Keratinocyte (primary cell): Measurements from ENCODE around the gene ERBIN. TPM values are rescaled to one million over a fixed set of nuclear protein-coding genes. Genes with fewer than 3 reads are reported as not detected.
A peak's percentile ranks its signal among the peaks of the same experiment; 100 is the strongest.

Source experiments
- DNase-seq: peaks from one replicate; pipeline ENCODE4 v3.0.0-alpha.2; 2011; ENCODE audit warnings: low read depth, missing footprints, low spot score
- FAIRE-seq: peaks from 2 replicates; lab custom pipeline; 2011; peaks lifted over from hg19 to GRCh38; lab: Jason Lieb, UNC
- H2AFZ ChIP-seq: 2 replicates; pipeline ENCODE4 v1.6.0; 2012; ENCODE audit warnings: low read length, control low read depth, inconsistent platforms; ENCODE audit not compliant: control insufficient read depth
- H3K27ac ChIP-seq: 2 replicates; pipeline ENCODE4 v1.5.1; 2011; ENCODE audit warnings: low read length; ENCODE audit not compliant: control insufficient read depth, insufficient read depth
- H3K27me3 ChIP-seq: 3 replicates; pipeline ENCODE4 v1.6.0; 2011; ENCODE audit warnings: low read length; ENCODE audit not compliant: control insufficient read depth, insufficient read depth; ENCODE audit errors: extremely low read depth
- H3K36me3 ChIP-seq, 2 experiments: 2 replicates in 1 of 2; 3 replicates in 1 of 2; pipeline ENCODE4 v1.5.1; 2011; ENCODE audit warnings: low read length in 2 of 2, mild to moderate bottlenecking in 1 of 2; ENCODE audit not compliant: control insufficient read depth in 2 of 2, insufficient read depth in 2 of 2; ENCODE audit errors: extremely low read depth in 1 of 2
- H3K4me1 ChIP-seq: 3 replicates; pipeline ENCODE4 v1.5.1; 2011; ENCODE audit warnings: low read length; ENCODE audit not compliant: control insufficient read depth, insufficient read depth; ENCODE audit errors: extremely low read depth
- H3K4me2 ChIP-seq: 3 replicates; pipeline ENCODE4 v1.6.0; 2011; ENCODE audit warnings: low read depth, low read length; ENCODE audit not compliant: control insufficient read depth, insufficient read depth; ENCODE audit errors: extremely low read depth
- H3K4me3 ChIP-seq, 3 experiments: fragments of 200-600 bp in 1 of 3; sonication (generic) in 1 of 3; 2 replicates in 2 of 3; 3 replicates in 1 of 3; pipeline ENCODE4 v1.5.1; 2011 to 2016; ENCODE audit warnings: low read length in 3 of 3, mild to moderate bottlenecking in 3 of 3, control low read depth in 2 of 3, inconsistent platforms in 1 of 3, low read depth in 1 of 3, mixed read lengths in 1 of 3, mixed run types in 1 of 3, moderate library complexity in 1 of 3; ENCODE audit not compliant: control insufficient read depth in 2 of 3, insufficient read depth in 2 of 3; ENCODE audit errors: extremely low read depth in 1 of 3
- H3K79me2 ChIP-seq: 2 replicates; pipeline ENCODE4 v1.6.0; 2012; ENCODE audit warnings: low read length; ENCODE audit not compliant: control insufficient read depth, insufficient read depth
- H3K9ac ChIP-seq: 3 replicates; pipeline ENCODE4 v1.6.0; 2011; ENCODE audit warnings: low read length; ENCODE audit not compliant: control insufficient read depth, insufficient read depth; ENCODE audit errors: extremely low read depth
- H3K9me1 ChIP-seq: 3 replicates; pipeline ENCODE4 v1.6.0; 2011; ENCODE audit warnings: low read length; ENCODE audit not compliant: control insufficient read depth, insufficient read depth; ENCODE audit errors: extremely low read depth
- H3K9me3 ChIP-seq: 2 replicates; pipeline ENCODE4 v1.5.1; 2012; ENCODE audit warnings: low read depth, low read length; ENCODE audit not compliant: control insufficient read depth
- H4K20me1 ChIP-seq: 3 replicates; pipeline ENCODE4 v1.6.0; 2011; ENCODE audit warnings: low read length; ENCODE audit not compliant: control insufficient read depth, insufficient read depth; ENCODE audit errors: extremely low read depth
- EZH2 ChIP-seq: IDR thresholded peaks from one replicate; pipeline ENCODE4 v1.6.1; 2012; ENCODE audit warnings: inconsistent platforms, mild to moderate bottlenecking, low read length, moderate library complexity
- dilution Hi-C: fragments of 300-500 bp; cut with MboI; formaldehyde crosslinking; loops from one replicate; pipeline ENCODE4 v1.7.0; 2020; ENCODE audit warnings: low sequenced_read_pairs; ENCODE audit not compliant: extremely low pct_ligation_motif_present
- polyA plus RNA-seq, 5 experiments: library from polyadenylated mRNA; depleted of rRNA in 3 of 5; stranded (reverse) in 3 of 5; stranded (forward) in 1 of 5; unstranded in 1 of 5; fragments of >200 nt; gene quantifications; 1 replicate in 1 of 5; 2 replicates in 3 of 5; 3 replicates in 1 of 5; pipeline versions ENCODE4 v1.2.1 to v1.2.3, GENCODE V29; 2011 to 2012; ENCODE audit warnings: missing spikeins in 2 of 5, low read depth in 1 of 5, low replicate concordance in 1 of 5
- TF ChIP-seq, protein P1 (sequence below), 3 experiments: IDR thresholded peaks in 1 of 3; conservative IDR thresholded peaks in 1 of 3; optimal IDR thresholded peaks in 1 of 3; 2 replicates in 2 of 3; 3 replicates in 1 of 3; pipeline versions ENCODE3 to v1.5.1; 2011; ENCODE audit warnings: low read length in 3 of 3, mild to moderate bottlenecking in 3 of 3, moderate library complexity in 2 of 3, control low read depth in 1 of 3, inconsistent platforms in 1 of 3; ENCODE audit not compliant: insufficient read depth in 2 of 3; ENCODE audit errors: extremely low read depth in 1 of 3

The ERBIN gene
- polyA plus RNA-seq, 1 donor (not counting 4 experiments of a cell fraction or from before 2014, with no cell fraction given), result 30.6 TPM

DNA sequence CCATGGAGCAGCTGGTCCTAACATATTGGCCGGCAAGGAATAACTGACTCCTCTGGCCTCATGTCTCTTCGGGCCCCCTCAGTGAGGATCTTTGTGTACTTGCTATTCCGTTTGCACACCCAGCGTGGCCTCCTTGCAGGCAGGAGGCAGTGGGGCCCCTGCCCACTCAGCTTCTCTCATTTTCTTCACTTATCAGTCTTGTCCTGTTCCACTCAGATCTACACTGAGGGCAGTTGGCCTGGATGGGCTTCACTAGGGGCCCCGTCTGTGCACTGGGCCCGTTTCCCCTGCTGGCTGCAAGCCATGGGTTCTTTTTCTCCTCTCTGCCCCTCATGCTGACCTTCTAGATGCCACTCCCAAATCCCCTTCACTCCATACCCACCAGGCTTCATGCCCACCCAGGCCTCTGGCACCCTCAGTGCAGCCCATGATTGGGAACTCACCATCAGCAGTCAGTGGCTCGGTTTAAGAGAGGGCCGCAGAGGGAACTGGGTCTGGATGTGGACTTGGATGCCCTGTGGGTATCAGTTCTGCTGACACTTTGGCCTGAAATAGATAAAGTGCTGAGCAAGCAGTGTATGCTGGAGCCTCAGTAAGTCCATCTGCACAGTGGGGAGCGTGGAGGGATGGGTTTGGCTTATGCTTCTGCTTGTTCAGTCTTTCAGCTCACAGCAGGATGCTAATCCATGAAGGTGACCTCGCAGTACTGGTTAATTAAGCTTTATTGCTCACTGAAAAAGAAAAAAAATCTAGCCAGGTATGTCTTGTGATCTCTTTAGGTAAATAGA is 57.9 kb downstream of the ERBIN start:
- Histone ChIP-seq H3K4me2 (no peak overlapping the region), H3K9ac (no peak overlapping the region), H3K27me3 (no peaks in the 10 kb centered on the region), H3K36me3 (peaks cover 0 to 3% of the 10 kb centered on the region in 2 experiments), H4K20me1 (peaks cover 10% of the 10 kb centered on the region), H3K9me3 (no peaks in the 10 kb centered on the region), H3K4me1 (peaks cover 7% of the 10 kb centered on the region), H3K9me1 (no peaks in the 10 kb centered on the region), H3K79me2 (peaks cover 90% of the 10 kb centered on the region), H2AFZ (no peak overlapping the region), H3K27ac (no peak overlapping the region), H3K4me3 (no peak overlapping the region)
- FAIRE-seq (no peak), DNase-seq (no peak)
- dilution Hi-C loops, result no loop called here
- TF ChIP-seq, protein P1, sequence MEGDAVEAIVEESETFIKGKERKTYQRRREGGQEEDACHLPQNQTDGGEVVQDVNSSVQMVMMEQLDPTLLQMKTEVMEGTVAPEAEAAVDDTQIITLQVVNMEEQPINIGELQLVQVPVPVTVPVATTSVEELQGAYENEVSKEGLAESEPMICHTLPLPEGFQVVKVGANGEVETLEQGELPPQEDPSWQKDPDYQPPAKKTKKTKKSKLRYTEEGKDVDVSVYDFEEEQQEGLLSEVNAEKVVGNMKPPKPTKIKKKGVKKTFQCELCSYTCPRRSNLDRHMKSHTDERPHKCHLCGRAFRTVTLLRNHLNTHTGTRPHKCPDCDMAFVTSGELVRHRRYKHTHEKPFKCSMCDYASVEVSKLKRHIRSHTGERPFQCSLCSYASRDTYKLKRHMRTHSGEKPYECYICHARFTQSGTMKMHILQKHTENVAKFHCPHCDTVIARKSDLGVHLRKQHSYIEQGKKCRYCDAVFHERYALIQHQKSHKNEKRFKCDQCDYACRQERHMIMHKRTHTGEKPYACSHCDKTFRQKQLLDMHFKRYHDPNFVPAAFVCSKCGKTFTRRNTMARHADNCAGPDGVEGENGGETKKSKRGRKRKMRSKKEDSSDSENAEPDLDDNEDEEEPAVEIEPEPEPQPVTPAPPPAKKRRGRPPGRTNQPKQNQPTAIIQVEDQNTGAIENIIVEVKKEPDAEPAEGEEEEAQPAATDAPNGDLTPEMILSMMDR (optimal IDR thresholded peaks at IDR 0.05 in 1 of 3, IDR thresholded peaks at IDR 0.05 in 1 of 3, conservative IDR thresholded peaks at IDR 0.05 in 1 of 3; ENCODE audit: extremely low read depth in 1 of 3, insufficient read depth in 2 of 3, low read length in 3 of 3), result no peak
- no peak for TF ChIP-seq EZH2

DNA sequence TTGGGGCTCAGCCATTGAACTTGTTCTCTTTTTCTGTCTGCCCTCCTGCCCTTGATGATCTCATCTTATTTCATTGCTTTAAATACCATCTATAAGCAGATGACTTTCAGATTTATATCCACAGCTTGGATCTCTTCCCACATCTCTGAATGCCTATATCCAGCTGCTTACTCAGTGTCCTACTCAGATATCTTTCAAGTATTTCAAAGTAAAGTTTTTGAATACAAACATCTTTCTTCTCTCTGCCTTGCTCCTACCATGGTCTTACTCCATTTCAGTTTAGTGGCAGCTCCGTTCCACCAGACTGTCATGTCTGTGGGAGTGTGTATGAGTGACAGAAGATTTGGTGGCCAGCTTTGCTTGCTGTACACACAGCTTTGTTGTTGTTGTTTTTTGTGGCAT is 59.7 kb downstream of the ERBIN start:
- no peaks in the 10 kb centered on the region for H3K9me1 ChIP-seq
- peaks cover 76% of the 10 kb centered on the region for H3K79me2 ChIP-seq
- H3K9me3 ChIP-seq, result no peaks in the 10 kb centered on the region
- no peak overlapping the region for H2AFZ ChIP-seq
- H3K9ac ChIP-seq, result no peak overlapping the region
- TF ChIP-seq, protein P1 (optimal IDR thresholded peaks at IDR 0.05 in 1 of 3, IDR thresholded peaks at IDR 0.05 in 1 of 3, conservative IDR thresholded peaks at IDR 0.05 in 1 of 3; ENCODE audit: extremely low read depth in 1 of 3, insufficient read depth in 2 of 3, low read length in 3 of 3), result no peak
- no peak for TF ChIP-seq EZH2
- peaks cover 10% of the 10 kb centered on the region for H4K20me1 ChIP-seq
- H3K27ac ChIP-seq, result peak overlapping the region; percentile 4
- H3K27me3 ChIP-seq, result no peaks in the 10 kb centered on the region
- H3K4me1 ChIP-seq, result peaks cover 7% of the 10 kb centered on the region
- H3K4me3 ChIP-seq, result no peak overlapping the region
- FAIRE-seq (no peak), DNase-seq (no peak)
- H3K36me3 ChIP-seq, result peaks cover 0 to 3% of the 10 kb centered on the region in 2 experiments
- H3K4me2 ChIP-seq, result no peak overlapping the region
- dilution Hi-C loops, result no loop called here
